Lower lobe of right lung (tissue), 2 donors: ENCODE results near the gene CSMD2. TPM values are rescaled to one million over a fixed set of nuclear protein-coding genes. Genes with fewer than 3 reads are reported as not detected.

Experiments
- ATAC-seq, 2 donors: fragments of 200-7000 bp; cut with Tn5 transposase; one replicate each; pipeline ENCODE4 v1.9.1; 2020 to 2022; ENCODE audit warnings: mild to moderate bottlenecking in 2 of 2, moderate library complexity in 2 of 2
- DNase-seq: peaks from one replicate; pipeline ENCODE4 v3.0.0-alpha.2; 2020
- H3K27ac ChIP-seq: fragments of 200-600 bp; one replicate; pipeline ENCODE4 v1.8.0; 2022
- H3K27me3 ChIP-seq: fragments of 200-600 bp; one replicate; pipeline ENCODE4 v1.8.0; 2022; ENCODE audit warnings: low read depth
- H3K36me3 ChIP-seq: fragments of 200-600 bp; one replicate; pipeline ENCODE4 v1.8.0; 2022; ENCODE audit warnings: mild to moderate bottlenecking
- H3K4me1 ChIP-seq: fragments of 200-600 bp; one replicate; pipeline ENCODE4 v1.8.0; 2022
- H3K4me3 ChIP-seq: fragments of 200-600 bp; one replicate; pipeline ENCODE4 v1.8.0; 2022; ENCODE audit warnings: mild to moderate bottlenecking
- H3K9me3 ChIP-seq: fragments of 200-600 bp; one replicate; pipeline ENCODE4 v1.8.0; 2022
- CTCF ChIP-seq: fragments of 200-600 bp; IDR thresholded peaks from one replicate; pipeline ENCODE4 v1.8.0; 2022; ENCODE audit warnings: antibody characterized with exemption, mild to moderate bottlenecking
- intact Hi-C: fragments of 100-400 bp; cut with DNase I; formaldehyde crosslinking; loops from one replicate; pipeline ENCODE4 v1.11.0; 2022
- total RNA-seq: library from RNA; stranded (reverse); fragmentation: NEBNext Ultra II Directional; extraction: Animal tissue kit (Norgen Biotek cat#: 25700); gene quantifications from one replicate; pipeline ENCODE4 v1.2.1, GENCODE V29; 2021
- donor health status: DM: no; HTN: yes; CAD: no; lungs with severe emphysema.

The CSMD2 gene
- total RNA-seq, 1 donor from 2014 or later: 1.1 TPM

- no peaks in the 10 kb centered on the region for H3K27me3 ChIP-seq
- no peaks in the 10 kb centered on the region for H3K9me3 ChIP-seq
- DNase-seq (no peak), ATAC-seq (no peak)
- no peak overlapping the region for H3K27ac ChIP-seq
- intact Hi-C loops: no loop called here
- no peak for TF ChIP-seq CTCF
- H3K36me3 ChIP-seq: no peaks in the 10 kb centered on the region
- H3K4me1 ChIP-seq: no peaks in the 10 kb centered on the region
- no peak overlapping the region for H3K4me3 ChIP-seq
These were observed 127.9 kb downstream of the CSMD2 start for GRCh38 chr1:34037109-34037508.

GRCh38 chr1:34034036-34034435 lies 131.0 kb downstream of the CSMD2 start:
- TF ChIP-seq CTCF: no peak
- ATAC-seq (no peak), DNase-seq (no peak)
- no peaks in the 10 kb centered on the region for H3K36me3 ChIP-seq
- no peak overlapping the region for H3K27ac ChIP-seq
- no peaks in the 10 kb centered on the region for H3K9me3 ChIP-seq
- peaks cover 4% of the 10 kb centered on the region for H3K27me3 ChIP-seq
- intact Hi-C loops: no loop called here
- no peaks in the 10 kb centered on the region for H3K4me1 ChIP-seq
- H3K4me3 ChIP-seq: no peak overlapping the region

- ATAC-seq (no peak), DNase-seq (no peak)
- no peaks in the 10 kb centered on the region for H3K36me3 ChIP-seq
- H3K9me3 ChIP-seq: no peaks in the 10 kb centered on the region
- peaks cover 4% of the 10 kb centered on the region for H3K27me3 ChIP-seq
- intact Hi-C loops: no loop called here
- no peak for TF ChIP-seq CTCF
- no peak overlapping the region for H3K4me3 ChIP-seq
- H3K27ac ChIP-seq: no peak overlapping the region
- H3K4me1 ChIP-seq: no peaks in the 10 kb centered on the region
These were observed 135.1 kb downstream of the CSMD2 start for GRCh38 chr1:34029954-34030353.

GRCh38 chr1:34029515-34029914 lies 135.5 kb downstream of the CSMD2 start:
- Histone ChIP-seq H3K36me3 (no peaks in the 10 kb centered on the region), H3K9me3 (no peaks in the 10 kb centered on the region), H3K4me1 (no peaks in the 10 kb centered on the region), H3K27me3 (peaks cover 4% of the 10 kb centered on the region), H3K27ac (no peak overlapping the region), H3K4me3 (no peak overlapping the region)
- no peak for ATAC-seq
- DNase-seq: no peak
- intact Hi-C loops: no loop called here
- TF ChIP-seq CTCF: no peak

- no peak overlapping the region for H3K4me3 ChIP-seq
- peaks cover 4% of the 10 kb centered on the region for H3K27me3 ChIP-seq
- no peaks in the 10 kb centered on the region for H3K4me1 ChIP-seq
- no peak overlapping the region for H3K27ac ChIP-seq
- ATAC-seq: no peak
- H3K9me3 ChIP-seq: no peaks in the 10 kb centered on the region
- H3K36me3 ChIP-seq: no peaks in the 10 kb centered on the region
- TF ChIP-seq CTCF: no peak
- intact Hi-C loops: no loop called here
- no peak for DNase-seq
These were observed 136.5 kb downstream of the CSMD2 start for GRCh38 chr1:34028381-34029055.

- Histone ChIP-seq H3K9me3 (no peaks in the 10 kb centered on the region), H3K27me3 (peaks cover 4% of the 10 kb centered on the region), H3K4me1 (no peaks in the 10 kb centered on the region), H3K27ac (no peak overlapping the region), H3K36me3 (no peaks in the 10 kb centered on the region), H3K4me3 (no peak overlapping the region)
- TF ChIP-seq CTCF: no peak
- no peak for DNase-seq
- intact Hi-C loops: no loop called here
- ATAC-seq: no peak
These were observed 139.4 kb downstream of the CSMD2 start for GRCh38 chr1:34025675-34026074.
